ENCODE results near the gene LDB2.

LDB2 gene

GRCh38 chr4:16694884-16695276 lies 203.6 kb downstream of the LDB2 start:
- in situ Hi-C loops (cut with MboI; ENCODE audit: low sequenced_read_pairs): no loop called here
- H3K4me1 ChIP-seq: peaks cover 5% of the 10 kb centered on the region; the same call in 1 of the 2 replicates
- no peaks in the 10 kb centered on the region for H3K36me3 ChIP-seq (replicated peaks)
- no peaks in the 10 kb centered on the region for H3K9me3 ChIP-seq
- H3K27me3 ChIP-seq (ENCODE audit: low read depth): no peaks in the 10 kb centered on the region
- H3K4me3 ChIP-seq: no peak overlapping the region
- DNase-seq (ENCODE audit: low spot score in 2 of 2): no peak

- in situ Hi-C loops (cut with MboI; ENCODE audit: low sequenced_read_pairs): no loop called here
- no peak overlapping the region for H3K4me3 ChIP-seq
These were observed 204.1 kb downstream of the LDB2 start for GRCh38 chr4:16694173-16694883.

GRCh38 chr4:16693641-16694040 lies 204.8 kb downstream of the LDB2 start:
- no peak for DNase-seq (ENCODE audit: low spot score in 2 of 2)
- Histone ChIP-seq H3K4me1 (peaks cover 5% of the 10 kb centered on the region; the same call in 1 of the 2 replicates), H3K27me3 (ENCODE audit: low read depth) (no peaks in the 10 kb centered on the region), H3K4me3 (no peak overlapping the region), H3K36me3 (replicated peaks) (no peaks in the 10 kb centered on the region), H3K9me3 (no peaks in the 10 kb centered on the region)
- in situ Hi-C loops (cut with MboI; ENCODE audit: low sequenced_read_pairs): no loop called here

More at GRCh38 chr4:16694173-16694883, 204.1 kb downstream of the LDB2 start:
- Histone ChIP-seq H3K27me3 (ENCODE audit: low read depth) (no peaks in the 10 kb centered on the region), H3K36me3 (replicated peaks) (no peaks in the 10 kb centered on the region), H3K4me1 (peaks cover 5% of the 10 kb centered on the region; the same call in 1 of the 2 replicates), H3K9me3 (no peaks in the 10 kb centered on the region)
- no peak for DNase-seq (ENCODE audit: low spot score in 2 of 2)

GRCh38 chr4:16692961-16693506 lies 205.4 kb downstream of the LDB2 start:
- no peak for DNase-seq (ENCODE audit: low spot score in 2 of 2)
- no peaks in the 10 kb centered on the region for H3K27me3 ChIP-seq (ENCODE audit: low read depth)

GRCh38 chr4:16692524-16692923 lies 205.9 kb downstream of the LDB2 start:
- DNase-seq (ENCODE audit: low spot score in 2 of 2): no peak
- in situ Hi-C loops (cut with MboI; ENCODE audit: low sequenced_read_pairs): no loop called here
- H3K27me3 ChIP-seq (ENCODE audit: low read depth): no peaks in the 10 kb centered on the region

More at GRCh38 chr4:16692961-16693506, 205.4 kb downstream of the LDB2 start:
- Histone ChIP-seq H3K4me3 (no peak overlapping the region), H3K9me3 (no peaks in the 10 kb centered on the region), H3K4me1 (peaks cover 3% of the 10 kb centered on the region; the same call in 1 of the 2 replicates), H3K36me3 (replicated peaks) (no peaks in the 10 kb centered on the region)
- in situ Hi-C loops (cut with MboI; ENCODE audit: low sequenced_read_pairs): no loop called here

GRCh38 chr4:16692046-16692445 lies 206.4 kb downstream of the LDB2 start:
- H3K27me3 ChIP-seq (ENCODE audit: low read depth): no peaks in the 10 kb centered on the region
- in situ Hi-C loops (cut with MboI; ENCODE audit: low sequenced_read_pairs): no loop called here
- DNase-seq (ENCODE audit: low spot score in 2 of 2): no peak
- peaks cover 3% of the 10 kb centered on the region; the same call in 1 of the 2 replicates for H3K4me1 ChIP-seq
- no peak overlapping the region for H3K4me3 ChIP-seq
- H3K9me3 ChIP-seq: no peaks in the 10 kb centered on the region
- no peaks in the 10 kb centered on the region for H3K36me3 ChIP-seq (replicated peaks)

More at GRCh38 chr4:16692524-16692923, 205.9 kb downstream of the LDB2 start:
- H3K4me3 ChIP-seq: no peak overlapping the region
- no peaks in the 10 kb centered on the region for H3K9me3 ChIP-seq
- H3K36me3 ChIP-seq (replicated peaks): no peaks in the 10 kb centered on the region
- peaks cover 3% of the 10 kb centered on the region; the same call in 1 of the 2 replicates for H3K4me1 ChIP-seq

- in situ Hi-C loops (cut with MboI; ENCODE audit: low sequenced_read_pairs): no loop called here
- Histone ChIP-seq H3K36me3 (replicated peaks) (no peaks in the 10 kb centered on the region), H3K4me3 (no peak overlapping the region), H3K4me1 (peaks cover 3% of the 10 kb centered on the region; the same call in 1 of the 2 replicates), H3K9me3 (no peaks in the 10 kb centered on the region), H3K27me3 (ENCODE audit: low read depth) (no peaks in the 10 kb centered on the region)
- no peak for DNase-seq (ENCODE audit: low spot score in 2 of 2)
These were observed 207.0 kb downstream of the LDB2 start for GRCh38 chr4:16691450-16691849.

- Histone ChIP-seq H3K9me3 (no peaks in the 10 kb centered on the region), H3K36me3 (replicated peaks) (no peaks in the 10 kb centered on the region), H3K4me1 (peaks cover 3% of the 10 kb centered on the region; the same call in 1 of the 2 replicates), H3K27me3 (ENCODE audit: low read depth) (no peaks in the 10 kb centered on the region), H3K4me3 (no peak overlapping the region)
- DNase-seq (ENCODE audit: low spot score in 2 of 2): no peak
- in situ Hi-C loops (cut with MboI; ENCODE audit: low sequenced_read_pairs): no loop called here
These were observed 210.6 kb downstream of the LDB2 start for GRCh38 chr4:16687845-16688244.

- Histone ChIP-seq H3K36me3 (replicated peaks) (no peaks in the 10 kb centered on the region), H3K4me3 (no peak overlapping the region), H3K4me1 (peaks cover under 1% of the 10 kb centered on the region; the same call in 1 of the 2 replicates), H3K9me3 (no peaks in the 10 kb centered on the region), H3K27me3 (ENCODE audit: low read depth) (no peaks in the 10 kb centered on the region)
- no peak for DNase-seq (ENCODE audit: low spot score in 2 of 2)
- in situ Hi-C loops (cut with MboI; ENCODE audit: low sequenced_read_pairs): no loop called here
These were observed 211.4 kb downstream of the LDB2 start for GRCh38 chr4:16687011-16687410.

GRCh38 chr4:16686195-16686594 lies 212.2 kb downstream of the LDB2 start:
- in situ Hi-C loops (cut with MboI; ENCODE audit: low sequenced_read_pairs): no loop called here
- no peaks in the 10 kb centered on the region for H3K9me3 ChIP-seq
- no peaks in the 10 kb centered on the region for H3K4me1 ChIP-seq
- no peaks in the 10 kb centered on the region for H3K27me3 ChIP-seq (ENCODE audit: low read depth)
- no peaks in the 10 kb centered on the region for H3K36me3 ChIP-seq (replicated peaks)
- DNase-seq (ENCODE audit: low spot score in 2 of 2): no peak
- H3K4me3 ChIP-seq: no peak overlapping the region

- Histone ChIP-seq H3K36me3 (replicated peaks) (no peaks in the 10 kb centered on the region), H3K4me3 (no peak overlapping the region), H3K27me3 (ENCODE audit: low read depth) (no peaks in the 10 kb centered on the region), H3K4me1 (no peaks in the 10 kb centered on the region), H3K9me3 (no peaks in the 10 kb centered on the region)
- no peak for DNase-seq (ENCODE audit: low spot score in 2 of 2)
- in situ Hi-C loops (cut with MboI; ENCODE audit: low sequenced_read_pairs): no loop called here
These were observed 212.9 kb downstream of the LDB2 start for GRCh38 chr4:16685536-16685935.

- Histone ChIP-seq H3K36me3 (replicated peaks) (no peaks in the 10 kb centered on the region), H3K9me3 (no peaks in the 10 kb centered on the region), H3K4me1 (no peaks in the 10 kb centered on the region), H3K4me3 (no peak overlapping the region), H3K27me3 (ENCODE audit: low read depth) (no peaks in the 10 kb centered on the region)
- in situ Hi-C loops (cut with MboI; ENCODE audit: low sequenced_read_pairs): no loop called here
- no peak for DNase-seq (ENCODE audit: low spot score in 2 of 2)
These were observed 213.5 kb downstream of the LDB2 start for GRCh38 chr4:16684935-16685334.

- Histone ChIP-seq H3K4me1 (no peaks in the 10 kb centered on the region), H3K9me3 (no peaks in the 10 kb centered on the region), H3K4me3 (no peak overlapping the region), H3K27me3 (ENCODE audit: low read depth) (no peaks in the 10 kb centered on the region), H3K36me3 (replicated peaks) (no peaks in the 10 kb centered on the region)
- in situ Hi-C loops (cut with MboI; ENCODE audit: low sequenced_read_pairs): no loop called here
- no peak for DNase-seq (ENCODE audit: low spot score in 2 of 2)
These were observed 214.3 kb downstream of the LDB2 start for GRCh38 chr4:16684097-16684496.

GRCh38 chr4:16682975-16683374 lies 215.5 kb downstream of the LDB2 start:
- H3K9me3 ChIP-seq: no peaks in the 10 kb centered on the region
- DNase-seq (ENCODE audit: low spot score in 2 of 2): no peak
- no peaks in the 10 kb centered on the region for H3K27me3 ChIP-seq (ENCODE audit: low read depth)
- H3K4me3 ChIP-seq: no peak overlapping the region
- H3K4me1 ChIP-seq: no peaks in the 10 kb centered on the region
- in situ Hi-C loops (cut with MboI; ENCODE audit: low sequenced_read_pairs): no loop called here
- no peaks in the 10 kb centered on the region for H3K36me3 ChIP-seq (replicated peaks)

Measured in HAP-1 (cell line).